ENCODE results near the gene UBE3B.

- TF ChIP-seq CTCF (IDR thresholded peaks at IDR 0.05): no peak
- TF ChIP-seq EP300 (IDR thresholded peaks at IDR 0.05): no peak
- TF ChIP-seq POLR2A (IDR thresholded peaks at IDR 0.05): no peak
- TF ChIP-seq POLR2AphosphoS5 (IDR thresholded peaks at IDR 0.05): no peak
Measured at GRCh38 chr12:109524466-109525278, 47.2 kb downstream of the UBE3B start.

Data from stomach (tissue), 4 donors.